HEK293 (cell line): ENCODE data around the gene BIN1.

Source experiments
- CTCF ChIA-PET: fragments of 350-600 bp; formaldehyde crosslinking; extraction: SDS; loops from one replicate; lab custom pipeline; 2021; ENCODE audit warnings: antibody characterized with exemption; lab: Yijun Ruan, JAX
- POLR2A ChIA-PET: fragments of 300-600 bp; formaldehyde crosslinking; extraction: SDS; loops from one replicate; lab custom pipeline; 2020; ENCODE audit warnings: antibody characterized with exemption, inconsistent platforms; lab: Yijun Ruan, JAX
- H3K27ac ChIP-seq: fragments of 200-500 bp; sonication (Bioruptor generic); 2 replicates; pipeline ENCODE4 v1.5.1; 2014; ENCODE audit warnings: low read depth, low read length, control low read depth, inconsistent platforms; ENCODE audit errors: extremely low read depth
- H3K36me3 ChIP-seq, 2 experiments: fragments of 200-500 bp in 1 of 2; sonication (Bioruptor generic) in 1 of 2; 1 replicate in 1 of 2; 2 replicates in 1 of 2; pipeline ENCODE4 v1.5.1; 2014 to 2017; ENCODE audit warnings: inconsistent platforms in 2 of 2, low read length in 2 of 2; ENCODE audit not compliant: control insufficient read depth in 2 of 2, insufficient read depth in 1 of 2
- H3K4me1 ChIP-seq: fragments of 200-500 bp; sonication (Bioruptor generic); 2 replicates; pipeline ENCODE4 v1.5.1; 2014; ENCODE audit warnings: mild to moderate bottlenecking, low read length, inconsistent platforms; ENCODE audit not compliant: control insufficient read depth, insufficient read depth
- H3K4me3 ChIP-seq: 2 replicates; pipeline ENCODE4 v1.5.1; 2011; ENCODE audit warnings: low read depth, mild to moderate bottlenecking, control low read depth, low read length, moderate library complexity
- H3K9me3 ChIP-seq: fragments of 200-500 bp; sonication (Bioruptor generic); 2 replicates; pipeline ENCODE4 v1.5.1; 2014; ENCODE audit warnings: low read depth, low read length, inconsistent platforms; ENCODE audit not compliant: control insufficient read depth, insufficient read depth
- GLI2 ChIP-seq: fragments of 450-650 bp; formaldehyde crosslinking; IDR thresholded peaks from 2 replicates; pipeline ENCODE4; 2017; ENCODE audit warnings: missing biosample characterization, missing genetic modification characterization, low read depth, borderline replicate concordance
- HOXA7 ChIP-seq: sonication (generic); formaldehyde crosslinking; IDR thresholded peaks from 2 replicates; pipeline ENCODE4 v1.8.1; 2022; ENCODE audit warnings: missing genetic modification reagents, borderline replicate concordance
- KLF1 ChIP-seq: fragments of 450-650 bp; formaldehyde crosslinking; IDR thresholded peaks from 2 replicates; pipeline ENCODE4 v1.5.1; 2016; ENCODE audit warnings: missing biosample characterization, missing genetic modification characterization
- OVOL3 ChIP-seq: fragments of 450-650 bp; formaldehyde crosslinking; IDR thresholded peaks from 2 replicates; pipeline ENCODE4 v1.5.1; 2016; ENCODE audit warnings: missing biosample characterization, missing genetic modification characterization
- PRDM10 ChIP-seq: fragments of 450-650 bp; formaldehyde crosslinking; IDR thresholded peaks from 2 replicates; pipeline ENCODE4 v1.5.1; 2016; ENCODE audit warnings: missing biosample characterization, missing genetic modification characterization
- PRDM2 ChIP-seq: fragments of 450-650 bp; formaldehyde crosslinking; IDR thresholded peaks from 2 replicates; pipeline ENCODE4 v1.5.1; 2016; ENCODE audit warnings: missing biosample characterization, missing genetic modification characterization, borderline replicate concordance
- PRDM6 ChIP-seq: fragments of 450-650 bp; formaldehyde crosslinking; IDR thresholded peaks from 2 replicates; pipeline ENCODE4 v1.5.1; 2017; ENCODE audit warnings: missing biosample characterization, missing genetic modification characterization
- ZBTB10 ChIP-seq: fragments of 450-650 bp; formaldehyde crosslinking; IDR thresholded peaks from 2 replicates; pipeline ENCODE4 v1.5.1; 2016; ENCODE audit warnings: missing biosample characterization, missing genetic modification characterization
- ZBTB49 ChIP-seq: fragments of 450-650 bp; formaldehyde crosslinking; IDR thresholded peaks from 2 replicates; pipeline ENCODE4 v1.5.1; 2016; ENCODE audit warnings: missing biosample characterization, missing genetic modification characterization, low read depth
- ZNF121 ChIP-seq: fragments of 450-650 bp; formaldehyde crosslinking; IDR thresholded peaks from 2 replicates; pipeline ENCODE4 v1.5.1; 2016; ENCODE audit warnings: missing biosample characterization, missing genetic modification characterization
- ZNF211 ChIP-seq: fragments of 450-650 bp; formaldehyde crosslinking; IDR thresholded peaks from 2 replicates; pipeline ENCODE4 v1.5.1; 2016; ENCODE audit warnings: low read depth, missing biosample characterization, missing genetic modification characterization
- ZNF426 ChIP-seq: fragments of 450-650 bp; formaldehyde crosslinking; IDR thresholded peaks from 2 replicates; pipeline ENCODE4 v1.5.1; 2017; ENCODE audit warnings: missing biosample characterization, missing genetic modification characterization, mild to moderate bottlenecking, inconsistent platforms, moderate library complexity
- ZNF580 ChIP-seq: fragments of 450-650 bp; formaldehyde crosslinking; IDR thresholded peaks from 2 replicates; pipeline ENCODE4 v1.5.1; 2016; ENCODE audit warnings: missing biosample characterization, missing genetic modification characterization
- ZNF623 ChIP-seq: fragments of 450-650 bp; formaldehyde crosslinking; IDR thresholded peaks from 2 replicates; pipeline ENCODE4 v1.5.1; 2016; ENCODE audit warnings: missing biosample characterization, missing genetic modification characterization
- ZNF692 ChIP-seq: fragments of 450-650 bp; formaldehyde crosslinking; IDR thresholded peaks from 2 replicates; pipeline ENCODE4 v1.5.1; 2016; ENCODE audit warnings: missing biosample characterization, missing genetic modification characterization
- ZNF76 ChIP-seq: fragments of 450-650 bp; formaldehyde crosslinking; IDR thresholded peaks from 2 replicates; pipeline ENCODE4; 2016; ENCODE audit warnings: low read depth, missing biosample characterization, missing genetic modification characterization, borderline replicate concordance
- ZNF777 ChIP-seq: fragments of 450-650 bp; formaldehyde crosslinking; IDR thresholded peaks from 2 replicates; pipeline ENCODE4 v1.5.1; 2017; ENCODE audit warnings: missing biosample characterization, missing genetic modification characterization, borderline replicate concordance

BIN1 gene

GRCh38 chr2:127007652-127008051, 99.3 kb downstream of the BIN1 start (continued):
- TF ChIP-seq ZNF692 (tag by site-specific recombination) (no peak), PRDM10 (tag by site-specific recombination) (no peak), ZNF121 (tag by site-specific recombination) (no peak)

- TF ChIP-seq PRDM2 (tag by site-specific recombination) = no peak
- no peak for TF ChIP-seq ZNF777
- TF ChIP-seq KLF1 (tag by site-specific recombination) = no peak
- no peak for TF ChIP-seq GLI2
- no peak for TF ChIP-seq PRDM6 (tag by site-specific recombination)
- no peak for TF ChIP-seq ZBTB10 (tag by site-specific recombination)
- TF ChIP-seq ZBTB49 (tag by site-specific recombination) = no peak
- no peak for TF ChIP-seq ZNF623
- TF ChIP-seq ZNF76 (tag by site-specific recombination) = no peak
- no peak for TF ChIP-seq HOXA7
- TF ChIP-seq ZNF211 = no peak
- no peak for TF ChIP-seq ZNF580 (tag by site-specific recombination)
- no peak for TF ChIP-seq ZNF426 (tag by site-specific recombination)
- TF ChIP-seq OVOL3 (tag by site-specific recombination) = no peak
- CTCF ChIA-PET = interaction anchor here (0.6 kb wide), 1 partner anchor 24 kb away, joined by 3 read pairs; no protein-coding TSS in a partner anchor
- no peak overlapping the region for H3K4me3 ChIP-seq
- H3K4me1 ChIP-seq = no peaks in the 10 kb centered on the region
- H3K27ac ChIP-seq = no peak overlapping the region
- no peaks in the 10 kb centered on the region for H3K36me3 ChIP-seq
- no peaks in the 10 kb centered on the region for H3K9me3 ChIP-seq
- POLR2A ChIA-PET = no interaction called here
Measured at GRCh38 chr2:127006962-127007361, 100.0 kb downstream of the BIN1 start.
